GM21576 (cell line): Measurements from ENCODE around the gene COA6.

Source experiments
- ATAC-seq: cut with Tn5 transposase; IDR thresholded peaks from one replicate; pipeline ENCODE4 v1.9.1; 2021; ENCODE audit warnings: mild to moderate bottlenecking, moderate library complexity; ENCODE audit not compliant: unreplicated experiment

COA6 gene

DNA sequence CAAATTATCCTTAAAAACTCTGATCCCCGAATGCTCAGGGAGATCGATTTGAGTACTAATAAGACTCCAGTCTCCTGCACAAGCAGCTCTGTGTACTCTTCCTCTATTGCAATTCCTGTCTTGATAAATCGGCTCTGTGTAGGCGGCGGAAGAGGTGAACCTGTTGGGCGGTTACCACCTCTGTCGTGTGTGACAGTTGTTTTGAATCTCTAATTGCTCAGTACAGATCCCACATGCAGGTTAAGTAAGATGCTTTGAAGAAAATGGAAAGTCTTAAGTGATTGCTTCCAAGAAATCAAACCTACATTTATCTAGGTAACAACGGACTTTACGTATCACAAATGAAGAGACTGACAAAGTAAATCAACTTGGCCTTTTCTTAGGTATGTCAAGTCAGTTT is 35.5 kb downstream of the COA6 start:
- ATAC-seq, result no peak

DNA sequence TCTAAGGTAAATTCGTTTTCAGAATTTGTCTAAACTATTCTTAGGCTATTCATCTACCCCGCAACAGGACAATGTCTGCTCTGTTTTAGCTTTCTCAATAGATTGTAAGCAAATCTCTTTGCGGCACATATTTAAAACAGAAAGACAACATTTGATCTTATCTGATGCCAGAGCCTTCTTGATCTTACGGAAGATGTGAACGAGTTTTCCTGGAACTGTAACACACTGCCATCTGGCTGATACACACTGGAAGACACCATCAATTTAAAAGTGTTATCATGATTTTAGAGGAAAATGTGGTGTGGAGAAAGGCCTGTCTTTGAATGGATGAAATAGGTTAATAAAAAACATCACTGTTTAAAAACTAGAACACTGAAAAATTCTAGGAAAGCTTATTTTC is 36.1 kb downstream of the COA6 start:
- no peak for ATAC-seq

DNA sequence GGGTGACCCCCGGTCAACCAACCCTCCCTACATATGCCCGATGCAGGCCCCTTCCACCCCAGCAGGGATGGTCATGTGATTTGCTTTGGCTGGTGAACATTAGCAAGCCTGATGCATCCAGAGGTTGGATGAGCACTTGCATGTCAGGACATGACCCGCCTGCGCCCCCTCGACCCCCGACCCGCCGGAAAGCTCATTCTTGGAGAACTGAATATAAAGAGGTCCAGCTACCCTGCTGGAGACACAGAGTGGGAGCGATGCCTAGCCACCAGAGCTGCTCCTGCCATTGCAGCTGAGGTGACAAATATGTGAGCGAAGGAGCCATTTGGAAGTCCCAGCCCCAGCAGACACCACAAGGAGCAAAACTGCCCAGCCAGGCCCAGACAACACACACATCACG is 39.6 kb downstream of the COA6 start:
- ATAC-seq, result no peak

DNA sequence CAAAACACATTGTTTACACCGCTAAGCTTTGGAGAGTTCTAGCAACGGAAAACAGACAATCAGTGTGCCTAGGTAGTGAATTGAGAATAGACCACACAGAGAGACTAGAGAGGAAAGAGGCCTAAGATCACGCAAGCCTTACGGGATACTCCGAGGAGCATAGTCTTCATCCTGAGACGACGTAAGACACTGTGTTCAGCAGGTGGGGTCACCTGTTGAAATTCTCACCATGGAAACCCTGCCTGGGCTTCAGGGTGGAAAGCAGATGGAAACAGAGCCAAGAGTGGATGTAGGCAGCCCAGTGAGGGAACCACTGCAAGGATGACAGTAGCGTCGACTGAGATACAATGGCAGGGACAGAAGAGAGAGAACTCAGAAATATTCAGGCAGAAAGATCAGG is 40.2 kb downstream of the COA6 start:
- no peak for ATAC-seq

DNA sequence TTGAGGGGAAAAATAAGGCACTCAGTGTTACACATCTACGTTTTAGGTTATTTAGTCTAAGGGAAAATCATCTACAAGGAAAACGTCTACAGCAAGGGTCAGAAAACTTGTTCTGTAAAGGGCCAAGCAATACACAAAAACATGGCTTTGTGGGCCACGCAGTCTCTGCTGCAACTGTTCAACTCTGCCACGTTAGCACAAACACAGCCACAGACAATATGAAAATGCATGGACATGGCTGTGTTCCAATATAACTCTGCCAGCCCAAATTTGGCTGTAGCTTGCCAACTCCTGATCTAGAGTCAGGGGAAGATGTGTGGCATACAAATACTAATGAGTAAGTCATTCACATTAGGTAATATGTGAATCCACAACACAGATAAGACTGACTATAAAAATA is 40.7 kb downstream of the COA6 start:
- no peak for ATAC-seq

DNA sequence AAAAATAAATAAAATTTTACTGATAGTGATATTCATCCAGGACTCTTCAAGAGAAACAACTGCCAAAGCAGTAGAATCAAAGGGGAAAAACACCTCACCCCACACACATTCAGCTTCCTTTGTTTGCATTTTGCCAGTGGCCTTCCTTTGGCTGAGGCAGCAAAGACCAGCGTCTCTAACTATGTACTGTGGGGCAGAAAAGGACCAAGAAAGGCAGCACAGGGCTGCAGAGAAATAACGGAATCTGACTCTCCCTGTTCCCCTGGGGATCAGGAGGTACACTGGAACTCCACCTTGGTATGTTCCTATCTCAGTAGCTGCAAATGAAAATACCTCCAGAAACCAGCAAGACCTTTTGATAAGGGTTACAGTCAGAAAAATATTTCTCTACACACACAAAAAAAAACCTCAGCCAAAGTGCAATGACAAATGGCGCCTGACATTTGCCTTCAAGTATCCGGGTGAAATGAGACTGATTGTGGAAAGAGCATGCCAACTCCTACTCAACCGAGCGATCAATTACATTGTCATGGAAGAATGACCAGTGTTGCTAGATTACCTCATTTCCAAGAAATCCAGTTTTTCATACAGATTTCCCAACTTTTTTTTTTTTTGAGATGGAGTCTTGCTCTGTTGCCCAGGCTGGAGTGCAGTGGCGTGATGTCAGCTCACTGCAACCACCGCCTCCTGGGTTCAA is 54.8 kb downstream of the COA6 start:
- no peak for ATAC-seq

DNA sequence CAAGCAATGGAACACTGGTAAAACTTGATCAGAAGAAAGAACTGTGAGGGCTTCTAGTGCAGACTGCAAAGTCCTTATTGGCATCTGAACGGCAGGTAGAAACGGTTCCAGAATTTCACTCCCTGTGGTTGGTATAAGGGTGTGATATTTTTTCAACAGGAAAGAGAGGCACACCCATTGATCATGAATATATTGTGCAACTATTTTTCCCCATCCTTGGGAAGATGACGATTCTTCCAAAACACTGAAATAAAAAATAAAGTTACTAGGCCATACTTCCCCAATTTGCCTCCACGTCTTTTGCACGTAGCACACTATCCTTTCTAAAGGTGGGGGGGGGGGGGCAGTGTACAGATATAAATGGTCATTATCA is 56.2 kb downstream of the COA6 start:
- ATAC-seq, result no peak

DNA sequence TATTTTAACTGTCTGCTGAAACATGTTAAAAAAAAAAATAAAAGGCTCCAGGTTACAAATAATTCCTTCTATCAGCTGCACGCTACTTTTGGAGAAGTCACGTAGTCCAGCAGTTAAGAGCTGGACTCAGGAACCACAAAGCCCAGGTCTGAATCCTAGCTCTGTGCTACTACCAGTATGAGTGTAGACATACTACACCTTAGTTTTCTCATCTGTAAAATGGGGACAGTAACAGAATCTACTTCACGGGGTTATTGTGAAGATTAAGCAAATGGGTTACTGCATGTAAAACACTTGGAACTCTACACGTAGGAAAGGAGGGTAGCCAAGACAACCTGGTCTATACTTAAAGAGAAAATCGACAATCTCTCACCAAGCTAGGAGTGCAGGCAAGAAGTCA is 57.4 kb downstream of the COA6 start:
- ATAC-seq, result no peak

DNA sequence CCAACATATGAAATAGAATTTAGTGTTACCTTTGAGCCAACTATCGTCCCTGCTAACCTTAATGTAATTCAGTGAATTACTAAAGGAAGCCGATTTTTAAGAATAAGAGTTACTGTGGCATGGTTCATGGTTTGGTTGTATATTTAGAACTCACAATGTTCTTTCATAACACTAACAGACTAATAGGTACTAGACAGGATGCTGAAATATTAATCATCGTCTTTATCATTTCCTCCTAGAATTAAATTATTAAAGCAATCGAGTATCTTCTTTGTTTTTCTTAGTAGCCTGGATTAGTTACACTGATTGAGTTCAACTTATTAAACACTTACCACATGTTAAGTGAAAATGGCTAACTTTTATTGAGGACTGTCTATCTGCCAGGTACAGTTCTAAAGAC is 58.0 kb downstream of the COA6 start:
- ATAC-seq, result no peak

DNA sequence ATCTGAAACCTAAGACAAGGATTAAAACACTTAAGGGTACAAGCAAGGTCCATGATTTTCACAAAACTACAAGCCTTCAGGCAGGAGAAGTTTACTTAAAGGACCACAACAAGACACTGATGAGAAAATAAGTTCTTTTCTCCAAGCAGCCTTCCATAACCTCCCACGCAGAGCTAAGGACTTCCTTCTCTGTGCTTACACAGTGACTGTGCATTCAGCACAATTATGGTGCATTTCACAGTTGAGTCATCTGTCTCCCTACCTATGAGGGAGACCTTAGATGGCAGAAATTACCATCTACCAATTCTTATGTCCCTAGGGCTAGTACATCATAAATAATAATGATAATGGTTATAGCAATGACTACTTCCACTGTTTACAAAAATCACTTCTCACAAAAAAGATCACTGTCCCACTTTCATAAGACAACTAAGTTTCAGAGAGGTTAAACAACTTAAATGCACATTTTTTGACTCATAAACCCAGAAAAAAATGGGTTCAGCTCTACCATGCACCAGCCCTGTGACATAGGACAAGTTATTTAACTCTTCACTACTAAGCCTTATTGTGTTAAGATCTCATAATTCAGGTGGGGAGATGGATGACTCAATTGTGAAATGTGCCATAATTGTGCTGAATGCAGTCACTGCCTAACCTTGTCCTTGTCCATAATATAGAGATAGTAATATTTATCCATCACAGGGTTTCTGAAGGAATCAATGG is 60.5 kb downstream of the COA6 start:
- peak; percentile 63 for ATAC-seq
